Gastrocnemius medialis (tissue), 4 donors: ENCODE results near the gene SCAF11.

ENCODE experiments used
- CTCF ChIP-seq, 5 experiments: fragments of 450-650 bp in 3 of 5; fragments of 200-600 bp in 2 of 5; sonication (generic) in 2 of 5; IDR thresholded peaks in 4 of 5; conservative IDR thresholded peaks in 1 of 5; 1 replicate in 4 of 5; 2 replicates in 1 of 5; pipeline ENCODE4 v1.5.1; 2016 to 2019; ENCODE audit warnings: antibody characterized with exemption in 5 of 5, mild to moderate bottlenecking in 3 of 5, moderate library complexity in 3 of 5
- POLR2A ChIP-seq, 2 donors: fragments of 450-650 bp; IDR thresholded peaks; one replicate each; pipeline ENCODE4 v1.6.1; 2017; ENCODE audit warnings: antibody characterized with exemption in 2 of 2, mild to moderate bottlenecking in 2 of 2, moderate library complexity in 2 of 2

GRCh38 chr12:45970391-45970790, 20.0 kb downstream of the SCAF11 start:
- TF ChIP-seq CTCF (IDR thresholded peaks at IDR 0.05 in 4 of 5, conservative IDR thresholded peaks at IDR 0.05 in 1 of 5) (no peak), POLR2A (IDR thresholded peaks at IDR 0.05) (no peak)
